ENCODE measurements around the gene CHCHD3.

DNA sequence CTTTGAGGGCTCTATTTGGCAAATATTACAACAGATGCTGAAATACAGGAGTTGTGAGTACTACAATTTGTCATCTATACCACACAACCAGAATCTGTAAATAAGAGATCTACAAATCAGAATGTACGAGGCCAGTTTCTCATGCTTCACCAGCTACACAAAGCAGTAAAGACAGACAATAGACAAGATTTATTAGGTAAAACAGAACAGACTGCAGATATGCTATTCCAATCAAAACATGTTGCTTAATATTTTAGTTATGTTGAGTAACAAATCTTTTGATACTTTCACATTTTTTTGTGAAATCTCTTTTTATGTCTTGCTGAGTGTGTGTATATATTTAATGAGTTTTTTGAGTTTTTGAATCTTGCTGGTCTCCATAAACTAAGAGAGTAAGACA, 109.1 kb downstream of the CHCHD3 start:
- TF ChIP-seq ZNF565 (CRISPR knock-in tag; conservative IDR thresholded peaks at IDR 0.05; ENCODE audit: low read depth): no peak
- no peak for TF ChIP-seq RARB (CRISPR knock-in tag; IDR thresholded peaks at IDR 0.05)
- no peak for TF ChIP-seq ISL1 (CRISPR knock-in tag; IDR thresholded peaks at IDR 0.05)
- no peak for TF ChIP-seq GLIS3 (CRISPR knock-in tag; IDR thresholded peaks at IDR 0.05)

Data from SK-N-SH treated with all-trans-retinoic acid at 6 μM for 48 hours (cell line).